ENCODE measurements around the gene ACAP2.

- TF ChIP-seq CTCF (IDR thresholded peaks at IDR 0.05; ENCODE audit: low read depth, low read length, poor library complexity, severe bottlenecking) (no peak), EZH2phosphoT487 (IDR thresholded peaks at IDR 0.05; ENCODE audit: borderline replicate concordance, low read length) (no peak)
Observed at GRCh38 chr3:195239121-195239520, 203.7 kb downstream of the ACAP2 start.
